GM23338 (cell line): ENCODE measurements around the gene CHST11. TPM values are rescaled to one million over a fixed set of nuclear protein-coding genes. Genes with fewer than 3 reads are reported as not detected.

Experiments
- ATAC-seq: fragments of 200-7000 bp; cut with Tn5 transposase; 3 replicates; pipeline ENCODE4 v1.9.1; 2020
- DNase-seq: peaks from one replicate; pipeline ENCODE4 v3.0.0-alpha.2; 2015; ENCODE audit warnings: low spot score
- H2AFZ ChIP-seq: fragments of 200-600 bp; sonication (generic); 2 replicates; pipeline ENCODE4 v1.8.0; 2016; ENCODE audit warnings: antibody characterized with exemption, mild to moderate bottlenecking, moderate library complexity
- H3F3A ChIP-seq: fragments of 200-600 bp; sonication (generic); replicated peaks from 2 replicates; pipeline ENCODE4 v1.8.0; 2017; ENCODE audit warnings: antibody characterized with exemption, mixed run types, low read depth
- H3K27ac ChIP-seq: fragments of 200-600 bp; sonication (generic); 2 replicates; pipeline ENCODE4 v1.6.1; 2016; ENCODE audit warnings: low read depth
- H3K27me3 ChIP-seq: fragments of 200-600 bp; sonication (generic); 2 replicates; pipeline ENCODE4 v1.8.0; 2016; ENCODE audit warnings: mild to moderate bottlenecking, mixed run types, moderate library complexity; ENCODE audit not compliant: insufficient read depth
- H3K36me3 ChIP-seq: fragments of 200-600 bp; sonication (generic); 2 replicates; pipeline ENCODE4 v1.8.0; 2016; ENCODE audit warnings: mild to moderate bottlenecking; ENCODE audit not compliant: insufficient read depth
- H3K4me1 ChIP-seq: fragments of 200-600 bp; sonication (generic); 2 replicates; pipeline ENCODE4 v1.8.0; 2016; ENCODE audit warnings: mild to moderate bottlenecking, moderate library complexity; ENCODE audit not compliant: insufficient read depth
- H3K4me2 ChIP-seq: fragments of 200-600 bp; sonication (generic); 2 replicates; pipeline ENCODE4 v1.7.1; 2017; ENCODE audit warnings: mixed run types
- H3K4me3 ChIP-seq: fragments of 200-600 bp; sonication (generic); 2 replicates; pipeline ENCODE4 v1.6.1; 2016; ENCODE audit warnings: mixed run types
- H3K79me2 ChIP-seq: fragments of 200-600 bp; sonication (generic); replicated peaks from 2 replicates; pipeline ENCODE4 v1.8.0; 2017; ENCODE audit warnings: mild to moderate bottlenecking; ENCODE audit not compliant: insufficient read depth
- H3K9me2 ChIP-seq: fragments of 200-600 bp; sonication (generic); 2 replicates; pipeline ENCODE4 v1.8.0; 2017; ENCODE audit not compliant: insufficient read depth
- H4K20me1 ChIP-seq: fragments of 200-600 bp; sonication (generic); replicated peaks from 2 replicates; pipeline ENCODE4 v1.8.0; 2017; ENCODE audit warnings: mild to moderate bottlenecking; ENCODE audit not compliant: insufficient read depth
- H3K27ac Mint-ChIP-seq: 2 replicates; pipeline ENCODE4 v1.8.0; 2020; ENCODE audit warnings: inconsistent platforms, mild to moderate bottlenecking, moderate library complexity, mixed read lengths
- H3K27me3 Mint-ChIP-seq: 3 replicates; pipeline ENCODE4 v1.8.0; 2022; ENCODE audit warnings: low read depth, mild to moderate bottlenecking, moderate library complexity, mixed read lengths, inconsistent platforms; ENCODE audit not compliant: insufficient read depth, poor library complexity
- H3K36me3 Mint-ChIP-seq: 3 replicates; pipeline ENCODE4 v1.8.0; 2021; ENCODE audit warnings: low read depth, mild to moderate bottlenecking, inconsistent platforms, moderate library complexity, mixed read lengths
- H3K4me1 Mint-ChIP-seq: 3 replicates; pipeline ENCODE4 v1.8.0; 2020; ENCODE audit warnings: mild to moderate bottlenecking, inconsistent platforms, mixed read lengths
- H3K4me3 Mint-ChIP-seq: 3 replicates; pipeline ENCODE4 v1.8.0; 2021; ENCODE audit warnings: moderate library complexity, mild to moderate bottlenecking, inconsistent platforms, mixed read lengths
- H3K9me3 Mint-ChIP-seq: 3 replicates; pipeline ENCODE4 v1.8.0; 2020; ENCODE audit warnings: moderate library complexity, mild to moderate bottlenecking, inconsistent platforms, mixed read lengths
- CREB1 ChIP-seq: fragments of 250-450 bp; sonication (Bioruptor Pico); IDR thresholded peaks from 2 replicates; pipeline ENCODE4 v1.5.0; 2020; ENCODE audit warnings: low read depth, mild to moderate bottlenecking, moderate library complexity
- CTCF ChIP-seq, 2 experiments: fragments of 200-600 bp in 1 of 2; sonication (generic) in 1 of 2; conservative IDR thresholded peaks; 2 replicates each; pipeline versions ENCODE4 v1.5.1 to v1.6.1; 2016 to 2017; ENCODE audit warnings: antibody characterized with exemption in 2 of 2, low read depth in 2 of 2, mild to moderate bottlenecking in 2 of 2, moderate library complexity in 1 of 2
- ETS1 ChIP-seq: IDR thresholded peaks from 2 replicates; pipeline ENCODE4 v1.6.1; 2016; ENCODE audit warnings: antibody characterized with exemption
- EZH2 ChIP-seq: fragments of 200-600 bp; sonication (generic); IDR thresholded peaks from one replicate; pipeline ENCODE4 v1.8.0; 2017; ENCODE audit warnings: antibody characterized with exemption, mild to moderate bottlenecking, low read depth; ENCODE audit not compliant: unreplicated experiment
- EZH2phosphoT487 ChIP-seq: fragments of 200-600 bp; sonication (generic); IDR thresholded peaks from one replicate; pipeline ENCODE4 v1.8.1; 2018; ENCODE audit warnings: antibody characterized with exemption; ENCODE audit not compliant: unreplicated experiment
- JUNB ChIP-seq: IDR thresholded peaks from one replicate; pipeline ENCODE4 v1.6.1; 2016; ENCODE audit warnings: antibody characterized with exemption; ENCODE audit not compliant: unreplicated experiment
- NANOG ChIP-seq: IDR thresholded peaks from 2 replicates; pipeline ENCODE4 v1.6.1; 2016; ENCODE audit warnings: antibody characterized with exemption, borderline replicate concordance
- POLR2AphosphoS5 ChIP-seq: IDR thresholded peaks from 2 replicates; pipeline ENCODE4 v1.6.1; 2016; ENCODE audit warnings: antibody characterized with exemption, low read depth
- REST ChIP-seq: IDR thresholded peaks from one replicate; pipeline ENCODE4 v1.6.1; 2018; ENCODE audit warnings: antibody characterized with exemption; ENCODE audit not compliant: unreplicated experiment
- STAT1 ChIP-seq: IDR thresholded peaks from one replicate; pipeline ENCODE4 v1.6.1; 2016; ENCODE audit warnings: antibody characterized with exemption; ENCODE audit not compliant: unreplicated experiment
- ZNF114 ChIP-seq: fragments of 250-450 bp; sonication (Bioruptor Pico); IDR thresholded peaks from 2 replicates; pipeline ENCODE4 v1.5.0; 2020; ENCODE audit warnings: mild to moderate bottlenecking, moderate library complexity
- ZNF331 ChIP-seq: fragments of 250-450 bp; sonication (Bioruptor Pico); IDR thresholded peaks from 2 replicates; pipeline ENCODE4 v1.5.0; 2020; ENCODE audit warnings: low read depth, mild to moderate bottlenecking, moderate library complexity
- ZNF462 ChIP-seq: fragments of 250-450 bp; sonication (Bioruptor Pico); IDR thresholded peaks from 2 replicates; pipeline ENCODE4 v1.5.0; 2020; ENCODE audit warnings: mild to moderate bottlenecking, moderate library complexity
- polyA plus RNA-seq: library from polyadenylated mRNA; unstranded; fragments of >200 nt; fragmentation: Nextera tagmentation; extraction: Ambion mirVana; gene quantifications from 2 replicates; pipeline ENCODE4 v1.2.1, GENCODE V29; 2016
- total RNA-seq: library from RNA; depleted of rRNA; stranded (reverse); fragments of >200 nt; shearing (Covaris generic); gene quantifications from 2 replicates; pipeline ENCODE4 v1.2.3, GENCODE V29; 2014

Gene CHST11
- total and polyA plus RNA-seq, 2 experiments from 2014 or later = 7.7 to 25.7 TPM

GRCh38 chr12:104756901-104757300 is 300.2 kb downstream of the CHST11 start:
- H3K4me3 ChIP-seq = no peak overlapping the region
- Mint-ChIP-seq H3K36me3 (peaks cover 22% of the 10 kb centered on the region), H3K4me1 (peaks cover 10% of the 10 kb centered on the region), H3K9me3 (no peaks in the 10 kb centered on the region), H3K4me3 (no peak overlapping the region), H3K27me3 (peaks cover 9% of the 10 kb centered on the region), H3K27ac (no peak overlapping the region)
- TF ChIP-seq ZNF114 (no peak), NANOG (no peak), CREB1 (CRISPR knock-in tag) (no peak), EZH2 (no peak), CTCF (conservative IDR thresholded peaks at IDR 0.05; ENCODE audit: low read depth in 2 of 2) (no peak), POLR2AphosphoS5 (no peak), ZNF331 (CRISPR knock-in tag) (no peak), STAT1 (no peak), JUNB (no peak), ETS1 (no peak), REST (no peak), EZH2phosphoT487 (no peak), ZNF462 (CRISPR knock-in tag) (no peak)
- 0 out of 2 replicates have a peak, but pooled peaks cover 5% of the 10 kb centered on the region for H3K36me3 ChIP-seq
- H4K20me1 ChIP-seq = no peaks in the 10 kb centered on the region
- no peak overlapping the region for H3K4me2 ChIP-seq
- no peak overlapping the region for H2AFZ ChIP-seq
- H3K79me2 ChIP-seq = no peaks in the 10 kb centered on the region
- no peaks in the 10 kb centered on the region for H3K27me3 ChIP-seq
- peaks cover 4% of the 10 kb centered on the region; the same call in 1 of the 2 replicates for H3K9me2 ChIP-seq
- no peaks in the 10 kb centered on the region for H3F3A ChIP-seq
- no peak for DNase-seq
- H3K4me1 ChIP-seq = peaks cover 3% of the 10 kb centered on the region
- H3K27ac ChIP-seq = no peak overlapping the region
- no peak for ATAC-seq
